Neuron (in vitro differentiated cells): ENCODE results near the gene GYG1.

Source experiments
- H2AFZ ChIP-seq: one replicate; pipeline ENCODE4 v1.6.1; 2013; ENCODE audit warnings: low read depth, mild to moderate bottlenecking, inconsistent platforms, low read length, moderate library complexity
- H3K27me3 ChIP-seq: one replicate; pipeline ENCODE4 v1.6.1; 2013; ENCODE audit warnings: low read length; ENCODE audit not compliant: insufficient read depth
- H3K36me3 ChIP-seq: one replicate; pipeline ENCODE4 v1.6.1; 2013; ENCODE audit warnings: low read length; ENCODE audit not compliant: insufficient read depth
- H3K4me1 ChIP-seq: one replicate; pipeline ENCODE4 v1.6.1; 2013; ENCODE audit warnings: low read length; ENCODE audit not compliant: insufficient read depth
- H3K4me3 ChIP-seq: 2 replicates; pipeline ENCODE4 v1.5.1; 2013; ENCODE audit warnings: mild to moderate bottlenecking, low read length, moderate library complexity
- H3K9me3 ChIP-seq: one replicate; pipeline ENCODE4 v1.6.1; 2013; ENCODE audit warnings: low read length

The GYG1 gene

DNA sequence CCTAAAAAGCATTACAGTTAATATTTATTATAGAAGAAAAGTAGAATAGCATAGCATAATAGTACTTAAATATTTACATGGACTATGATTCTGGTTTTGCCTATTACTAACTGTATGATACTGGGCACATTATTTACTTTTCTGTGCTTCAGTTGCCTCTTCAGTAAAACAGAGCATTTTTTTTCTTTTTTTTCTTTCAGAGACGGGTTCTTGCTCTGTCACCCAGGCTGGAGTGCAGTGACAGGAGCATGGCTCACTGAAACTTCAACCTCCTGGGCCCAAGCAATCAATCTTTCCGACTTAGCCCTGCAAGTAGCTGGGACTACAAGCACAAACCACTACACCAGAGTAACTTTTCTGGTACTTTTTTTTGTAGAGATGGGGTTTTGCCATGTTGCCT lies 47.0 kb downstream of the GYG1 start:
- H2AFZ ChIP-seq: no peak overlapping the region
- no peaks in the 10 kb centered on the region for H3K27me3 ChIP-seq
- H3K4me1 ChIP-seq: no peaks in the 10 kb centered on the region
- no peaks in the 10 kb centered on the region for H3K9me3 ChIP-seq
- peaks cover 79% of the 10 kb centered on the region for H3K36me3 ChIP-seq
- no peak overlapping the region for H3K4me3 ChIP-seq

DNA sequence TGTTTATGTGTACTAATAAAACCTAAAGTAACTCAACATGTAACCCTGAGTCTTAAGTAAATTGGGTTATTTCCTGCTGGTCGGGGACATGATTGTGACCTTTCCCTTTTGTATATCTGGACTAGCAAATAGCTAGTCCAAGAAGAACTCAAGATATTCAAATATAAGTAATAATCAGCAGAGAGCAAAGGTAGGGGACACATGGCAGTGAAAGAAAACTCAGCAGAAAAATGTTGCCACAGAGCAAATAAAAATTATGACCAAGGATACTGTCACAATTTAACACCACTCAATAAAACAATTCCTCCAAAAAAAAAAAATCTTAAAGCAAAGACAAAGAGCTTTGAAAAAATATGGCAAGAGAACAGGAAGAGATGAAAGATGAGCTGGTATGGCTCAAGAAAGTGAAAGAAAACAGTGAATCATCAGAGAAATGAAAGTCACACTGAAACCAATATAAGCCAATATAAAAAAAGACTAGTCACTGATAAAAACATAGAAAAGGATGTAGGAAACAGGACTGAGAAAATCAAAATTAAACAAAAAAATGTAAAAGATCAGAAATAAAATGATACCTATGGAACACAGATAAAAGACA lies 51.5 kb downstream of the GYG1 start:
- Histone ChIP-seq H3K9me3 (no peaks in the 10 kb centered on the region), H2AFZ (no peak overlapping the region), H3K27me3 (no peaks in the 10 kb centered on the region), H3K36me3 (peaks cover 88% of the 10 kb centered on the region), H3K4me3 (no peak overlapping the region), H3K4me1 (no peaks in the 10 kb centered on the region)

DNA sequence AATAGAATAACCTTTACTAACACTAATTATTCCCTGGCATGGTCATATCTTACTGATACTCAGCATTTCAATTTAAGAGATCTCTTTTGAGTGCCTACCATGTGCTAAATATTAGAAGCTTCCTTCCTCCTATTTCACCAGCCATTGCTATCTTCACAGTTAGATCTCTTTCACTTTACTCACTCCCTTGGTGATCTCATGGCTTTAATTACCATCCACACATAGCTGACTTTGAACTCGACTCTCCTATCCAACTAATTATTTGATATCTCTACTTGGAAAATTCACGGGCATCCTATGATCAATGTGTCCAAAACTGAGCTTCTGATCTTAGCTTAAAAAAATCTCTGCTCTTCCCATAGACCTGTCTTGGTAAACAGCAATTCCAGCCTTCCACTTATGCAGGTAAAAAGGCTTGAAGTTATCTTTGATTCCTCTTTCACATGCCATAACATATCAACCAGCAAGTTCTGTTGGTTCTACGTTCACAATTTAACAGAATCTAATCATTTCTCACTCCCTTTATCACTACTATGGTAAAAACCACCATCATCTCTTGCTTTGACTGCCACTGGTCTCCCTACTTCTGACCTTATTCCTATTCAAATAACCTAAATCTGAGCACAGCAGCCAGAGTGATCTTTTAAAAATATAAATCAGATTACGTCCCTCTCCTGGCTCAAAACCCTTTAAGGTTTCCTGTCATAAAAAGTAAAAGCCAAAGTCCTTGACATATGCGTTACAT lies 53.2 kb downstream of the GYG1 start:
- no peak overlapping the region for H2AFZ ChIP-seq
- H3K9me3 ChIP-seq: no peaks in the 10 kb centered on the region
- no peak overlapping the region for H3K4me3 ChIP-seq
- no peaks in the 10 kb centered on the region for H3K4me1 ChIP-seq
- peaks cover 88% of the 10 kb centered on the region for H3K36me3 ChIP-seq
- no peaks in the 10 kb centered on the region for H3K27me3 ChIP-seq

DNA sequence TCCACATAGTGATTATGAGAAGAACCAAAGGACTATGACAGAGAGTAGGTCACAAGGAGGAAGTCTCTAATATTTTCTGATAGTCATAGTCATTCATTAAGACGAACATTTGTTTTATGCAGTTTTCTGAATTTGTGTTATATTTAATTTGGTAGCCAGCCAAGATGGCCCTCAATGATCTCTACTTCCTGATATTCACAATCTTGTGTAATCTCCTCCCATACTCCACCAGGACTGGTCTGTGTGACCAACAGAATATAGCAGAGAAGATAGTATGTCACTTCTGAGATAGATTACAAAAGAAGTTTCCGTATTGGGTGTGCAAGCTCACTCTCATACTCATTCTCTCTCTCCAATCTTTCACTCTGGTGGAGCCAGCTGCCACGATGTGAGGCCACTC lies 64.2 kb downstream of the GYG1 start:
- H2AFZ ChIP-seq: no peak overlapping the region
- H3K27me3 ChIP-seq: no peaks in the 10 kb centered on the region
- peaks cover 4% of the 10 kb centered on the region for H3K9me3 ChIP-seq
- H3K4me1 ChIP-seq: no peaks in the 10 kb centered on the region
- peaks cover 82% of the 10 kb centered on the region for H3K36me3 ChIP-seq
- no peak overlapping the region for H3K4me3 ChIP-seq

DNA sequence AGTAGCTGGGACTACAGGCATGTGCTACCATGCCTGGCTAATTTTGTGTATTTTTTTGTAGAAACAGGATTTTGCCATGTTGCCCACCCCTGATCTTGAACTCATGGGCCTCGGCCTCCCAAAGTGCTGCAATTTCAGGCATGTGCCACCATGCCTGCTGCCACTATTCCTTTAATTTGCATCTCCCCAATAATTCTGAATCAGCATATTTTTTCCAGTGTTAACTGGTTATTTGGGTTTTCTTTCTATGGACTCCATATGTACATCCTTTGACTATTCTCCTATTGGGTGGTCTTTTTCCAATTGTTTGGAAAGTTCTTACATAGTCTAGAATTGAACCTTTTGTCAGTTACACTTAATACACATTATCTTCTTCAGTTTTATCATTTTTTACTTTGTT lies 66.9 kb downstream of the GYG1 start:
- no peak overlapping the region for H3K4me3 ChIP-seq
- H3K4me1 ChIP-seq: no peaks in the 10 kb centered on the region
- peaks cover 2% of the 10 kb centered on the region for H3K9me3 ChIP-seq
- H3K36me3 ChIP-seq: peaks cover 85% of the 10 kb centered on the region
- H3K27me3 ChIP-seq: no peaks in the 10 kb centered on the region
- H2AFZ ChIP-seq: no peak overlapping the region

- Histone ChIP-seq H3K4me3 (no peak overlapping the region), H3K36me3 (peaks cover 85% of the 10 kb centered on the region), H3K9me3 (no peaks in the 10 kb centered on the region), H2AFZ (no peak overlapping the region), H3K27me3 (no peaks in the 10 kb centered on the region), H3K4me1 (no peaks in the 10 kb centered on the region)
Measured at GRCh38 chr3:149058602-149059001, 67.3 kb downstream of the GYG1 start.

GRCh38 chr3:149061776-149062175 lies 70.4 kb downstream of the GYG1 start:
- Histone ChIP-seq H3K4me3 (no peak overlapping the region), H2AFZ (no peak overlapping the region), H3K9me3 (no peaks in the 10 kb centered on the region), H3K4me1 (no peaks in the 10 kb centered on the region), H3K36me3 (peaks cover 82% of the 10 kb centered on the region), H3K27me3 (no peaks in the 10 kb centered on the region)

DNA sequence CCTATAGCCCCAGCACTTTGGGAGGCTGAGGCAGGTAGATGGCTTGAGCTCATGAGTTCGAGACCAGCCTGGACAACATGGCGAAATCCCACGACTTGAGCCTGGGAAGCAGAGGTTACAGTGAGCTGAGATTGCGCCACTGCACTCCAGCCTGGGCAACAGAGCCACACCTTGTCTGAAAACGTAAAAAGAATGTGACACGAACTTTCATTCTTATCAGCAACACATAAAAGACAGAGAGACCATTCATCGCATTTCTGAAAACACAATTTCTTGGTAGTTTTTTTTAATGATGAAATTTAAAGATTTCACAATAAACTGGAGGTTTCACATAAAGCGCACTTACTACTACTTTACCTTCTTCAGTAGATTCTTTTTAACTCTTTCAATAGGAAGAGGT lies 76.5 kb downstream of the GYG1 start:
- Histone ChIP-seq H3K36me3 (peaks cover 83% of the 10 kb centered on the region), H3K4me3 (no peak overlapping the region), H3K9me3 (no peaks in the 10 kb centered on the region), H3K4me1 (no peaks in the 10 kb centered on the region), H2AFZ (no peak overlapping the region), H3K27me3 (no peaks in the 10 kb centered on the region)
